GM23338 (cell line): ENCODE data around the gene GTPBP4.

Source experiments
- CREB1 ChIP-seq: fragments of 250-450 bp; sonication (Bioruptor Pico); IDR thresholded peaks from 2 replicates; pipeline ENCODE4 v1.5.0; 2020; ENCODE audit warnings: low read depth, mild to moderate bottlenecking, moderate library complexity
- ETS1 ChIP-seq: IDR thresholded peaks from 2 replicates; pipeline ENCODE4 v1.6.1; 2016; ENCODE audit warnings: antibody characterized with exemption
- EZH2 ChIP-seq: fragments of 200-600 bp; sonication (generic); IDR thresholded peaks from one replicate; pipeline ENCODE4 v1.8.0; 2017; ENCODE audit warnings: antibody characterized with exemption, mild to moderate bottlenecking, low read depth; ENCODE audit not compliant: unreplicated experiment
- EZH2phosphoT487 ChIP-seq: fragments of 200-600 bp; sonication (generic); IDR thresholded peaks from one replicate; pipeline ENCODE4 v1.8.1; 2018; ENCODE audit warnings: antibody characterized with exemption; ENCODE audit not compliant: unreplicated experiment
- JUNB ChIP-seq: IDR thresholded peaks from one replicate; pipeline ENCODE4 v1.6.1; 2016; ENCODE audit warnings: antibody characterized with exemption; ENCODE audit not compliant: unreplicated experiment
- NANOG ChIP-seq: IDR thresholded peaks from 2 replicates; pipeline ENCODE4 v1.6.1; 2016; ENCODE audit warnings: antibody characterized with exemption, borderline replicate concordance
- POLR2AphosphoS5 ChIP-seq: IDR thresholded peaks from 2 replicates; pipeline ENCODE4 v1.6.1; 2016; ENCODE audit warnings: antibody characterized with exemption, low read depth
- REST ChIP-seq: IDR thresholded peaks from one replicate; pipeline ENCODE4 v1.6.1; 2018; ENCODE audit warnings: antibody characterized with exemption; ENCODE audit not compliant: unreplicated experiment
- STAT1 ChIP-seq: IDR thresholded peaks from one replicate; pipeline ENCODE4 v1.6.1; 2016; ENCODE audit warnings: antibody characterized with exemption; ENCODE audit not compliant: unreplicated experiment
- ZNF114 ChIP-seq: fragments of 250-450 bp; sonication (Bioruptor Pico); IDR thresholded peaks from 2 replicates; pipeline ENCODE4 v1.5.0; 2020; ENCODE audit warnings: mild to moderate bottlenecking, moderate library complexity
- ZNF331 ChIP-seq: fragments of 250-450 bp; sonication (Bioruptor Pico); IDR thresholded peaks from 2 replicates; pipeline ENCODE4 v1.5.0; 2020; ENCODE audit warnings: low read depth, mild to moderate bottlenecking, moderate library complexity
- TF ChIP-seq, protein P1 (sequence below), 2 experiments: fragments of 200-600 bp in 1 of 2; sonication (generic) in 1 of 2; conservative IDR thresholded peaks; 2 replicates each; pipeline versions ENCODE4 v1.5.1 to v1.6.1; 2016 to 2017; ENCODE audit warnings: antibody characterized with exemption in 2 of 2, low read depth in 2 of 2, mild to moderate bottlenecking in 2 of 2, moderate library complexity in 1 of 2

DNA sequence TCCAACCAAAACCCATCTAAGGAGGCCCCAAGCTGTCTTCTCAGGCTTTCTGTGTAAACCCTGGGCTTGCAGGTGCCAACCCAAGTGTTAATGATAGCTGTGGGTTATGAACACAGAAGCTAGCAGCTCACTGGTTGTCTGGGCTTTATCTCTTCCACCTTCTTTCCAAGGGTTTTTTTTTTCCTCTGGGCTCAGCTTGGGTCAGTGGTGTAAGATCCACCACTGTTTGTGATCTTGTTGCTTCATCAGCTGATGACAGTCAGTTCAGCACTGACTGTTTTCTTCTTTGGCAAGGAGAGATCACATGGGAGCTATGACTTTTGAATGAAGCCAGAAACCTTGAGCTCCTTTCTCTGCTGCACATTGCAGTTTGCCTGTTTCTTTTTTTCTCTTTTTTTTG, 4.6 kb downstream of the GTPBP4 start:
- TF ChIP-seq, protein P1, sequence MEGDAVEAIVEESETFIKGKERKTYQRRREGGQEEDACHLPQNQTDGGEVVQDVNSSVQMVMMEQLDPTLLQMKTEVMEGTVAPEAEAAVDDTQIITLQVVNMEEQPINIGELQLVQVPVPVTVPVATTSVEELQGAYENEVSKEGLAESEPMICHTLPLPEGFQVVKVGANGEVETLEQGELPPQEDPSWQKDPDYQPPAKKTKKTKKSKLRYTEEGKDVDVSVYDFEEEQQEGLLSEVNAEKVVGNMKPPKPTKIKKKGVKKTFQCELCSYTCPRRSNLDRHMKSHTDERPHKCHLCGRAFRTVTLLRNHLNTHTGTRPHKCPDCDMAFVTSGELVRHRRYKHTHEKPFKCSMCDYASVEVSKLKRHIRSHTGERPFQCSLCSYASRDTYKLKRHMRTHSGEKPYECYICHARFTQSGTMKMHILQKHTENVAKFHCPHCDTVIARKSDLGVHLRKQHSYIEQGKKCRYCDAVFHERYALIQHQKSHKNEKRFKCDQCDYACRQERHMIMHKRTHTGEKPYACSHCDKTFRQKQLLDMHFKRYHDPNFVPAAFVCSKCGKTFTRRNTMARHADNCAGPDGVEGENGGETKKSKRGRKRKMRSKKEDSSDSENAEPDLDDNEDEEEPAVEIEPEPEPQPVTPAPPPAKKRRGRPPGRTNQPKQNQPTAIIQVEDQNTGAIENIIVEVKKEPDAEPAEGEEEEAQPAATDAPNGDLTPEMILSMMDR (conservative IDR thresholded peaks at IDR 0.05; ENCODE audit: low read depth in 2 of 2): no peak
- no peak for TF ChIP-seq POLR2AphosphoS5
- TF ChIP-seq JUNB: no peak
- no peak for TF ChIP-seq EZH2
- TF ChIP-seq EZH2phosphoT487: no peak
- no peak for TF ChIP-seq NANOG
- TF ChIP-seq REST: no peak
- no peak for TF ChIP-seq ZNF331 (CRISPR knock-in tag)
- no peak for TF ChIP-seq CREB1 (CRISPR knock-in tag)
- TF ChIP-seq ZNF114 (CRISPR knock-in tag): no peak
- TF ChIP-seq STAT1: no peak
- TF ChIP-seq ETS1: no peak
